Endothelial cell (in vitro differentiated cells): ENCODE results near the gene PRM2. TPM values are rescaled to one million over a fixed set of nuclear protein-coding genes. Genes with fewer than 3 reads are reported as not detected.

Experiments
- DNase-seq: peaks from one replicate; pipeline ENCODE4 v3.0.0; 2021; ENCODE audit warnings: low spot score
- H3K27ac Mint-ChIP-seq: one replicate; pipeline ENCODE4 v1.8.0; 2021; ENCODE audit warnings: mixed read lengths, inconsistent platforms; ENCODE audit not compliant: unreplicated experiment
- H3K27me3 Mint-ChIP-seq: one replicate; pipeline ENCODE4 v1.8.0; 2021; ENCODE audit warnings: mild to moderate bottlenecking, moderate library complexity, mixed read lengths, inconsistent platforms; ENCODE audit not compliant: unreplicated experiment
- H3K36me3 Mint-ChIP-seq: one replicate; pipeline ENCODE4 v1.8.0; 2021; ENCODE audit warnings: mild to moderate bottlenecking, low read depth, mixed read lengths, inconsistent platforms; ENCODE audit not compliant: unreplicated experiment
- H3K4me1 Mint-ChIP-seq: one replicate; pipeline ENCODE4 v1.8.0; 2021; ENCODE audit warnings: mild to moderate bottlenecking, mixed read lengths, inconsistent platforms; ENCODE audit not compliant: unreplicated experiment
- H3K4me3 Mint-ChIP-seq: one replicate; pipeline ENCODE4 v1.8.0; 2021; ENCODE audit warnings: mild to moderate bottlenecking, mixed read lengths, inconsistent platforms; ENCODE audit not compliant: unreplicated experiment
- H3K9me3 Mint-ChIP-seq: one replicate; pipeline ENCODE4 v1.8.0; 2021; ENCODE audit warnings: mixed read lengths, inconsistent platforms; ENCODE audit not compliant: unreplicated experiment
- CTCF ChIP-seq: fragments of 200-600 bp; sonication (generic); IDR thresholded peaks from one replicate; pipeline ENCODE4 v1.5.0; 2021; ENCODE audit warnings: antibody characterized with exemption; ENCODE audit not compliant: unreplicated experiment
- total RNA-seq: library from RNA; stranded (reverse); fragmentation: NEBNext Ultra II Directional; extraction: Animal tissue kit (Norgen Biotek cat#: 25700); gene quantifications from one replicate; pipeline ENCODE4 v1.2.1, GENCODE V29; 2021; ENCODE audit not compliant: unreplicated experiment

PRM2 gene
- total RNA-seq, 1 donor from 2014 or later, result not detected

- Mint-ChIP-seq H3K4me1 (no peaks in the 10 kb centered on the region), H3K27ac (no peak overlapping the region), H3K36me3 (no peaks in the 10 kb centered on the region), H3K9me3 (no peaks in the 10 kb centered on the region), H3K4me3 (no peak overlapping the region), H3K27me3 (peaks cover 1% of the 10 kb centered on the region)
- TF ChIP-seq CTCF, result no peak
- no peak for DNase-seq
Observed at GRCh38 chr16:11242658-11243057, 33.6 kb downstream of the PRM2 start.

GRCh38 chr16:11241480-11242204, 34.6 kb downstream of the PRM2 start:
- no peaks in the 10 kb centered on the region for H3K36me3 Mint-ChIP-seq
- H3K27me3 Mint-ChIP-seq, result no peaks in the 10 kb centered on the region
- H3K4me3 Mint-ChIP-seq, result no peak overlapping the region
- H3K4me1 Mint-ChIP-seq, result no peaks in the 10 kb centered on the region
- no peak for TF ChIP-seq CTCF
- H3K9me3 Mint-ChIP-seq, result no peaks in the 10 kb centered on the region
- no peak for DNase-seq
- H3K27ac Mint-ChIP-seq, result no peak overlapping the region

GRCh38 chr16:11240636-11241473, 35.4 kb downstream of the PRM2 start:
- no peaks in the 10 kb centered on the region for H3K36me3 Mint-ChIP-seq
- no peaks in the 10 kb centered on the region for H3K9me3 Mint-ChIP-seq
- H3K4me1 Mint-ChIP-seq, result no peaks in the 10 kb centered on the region
- no peak for TF ChIP-seq CTCF
- H3K27ac Mint-ChIP-seq, result no peak overlapping the region
- no peak for DNase-seq
- H3K4me3 Mint-ChIP-seq, result no peak overlapping the region
- peaks cover 1% of the 10 kb centered on the region for H3K27me3 Mint-ChIP-seq

GRCh38 chr16:11239644-11240632, 36.3 kb downstream of the PRM2 start:
- DNase-seq, result no peak
- no peak overlapping the region for H3K27ac Mint-ChIP-seq
- no peaks in the 10 kb centered on the region for H3K9me3 Mint-ChIP-seq
- H3K27me3 Mint-ChIP-seq, result peaks cover 1% of the 10 kb centered on the region
- no peaks in the 10 kb centered on the region for H3K4me1 Mint-ChIP-seq
- no peak for TF ChIP-seq CTCF
- H3K4me3 Mint-ChIP-seq, result no peak overlapping the region
- H3K36me3 Mint-ChIP-seq, result no peaks in the 10 kb centered on the region
